ENCODE results near the gene FAM240A.

- no peak for TF ChIP-seq CTCF (conservative IDR thresholded peaks at IDR 0.05)
- no peak for TF ChIP-seq EZH2 (IDR thresholded peaks at IDR 0.05; ENCODE audit: low read depth)
Observed at GRCh38 chr3:46626039-46626438, 13.7 kb downstream of the FAM240A start.
